GM19193 (cell line): ENCODE results near the gene GRID1.

Experiments
- POLR2A ChIP-seq: IDR thresholded peaks from 4 replicates; pipeline ENCODE4 v1.6.1; 2011; ENCODE audit not compliant: insufficient read depth, insufficient read length; ENCODE audit errors: extremely low read depth

The GRID1 gene

DNA sequence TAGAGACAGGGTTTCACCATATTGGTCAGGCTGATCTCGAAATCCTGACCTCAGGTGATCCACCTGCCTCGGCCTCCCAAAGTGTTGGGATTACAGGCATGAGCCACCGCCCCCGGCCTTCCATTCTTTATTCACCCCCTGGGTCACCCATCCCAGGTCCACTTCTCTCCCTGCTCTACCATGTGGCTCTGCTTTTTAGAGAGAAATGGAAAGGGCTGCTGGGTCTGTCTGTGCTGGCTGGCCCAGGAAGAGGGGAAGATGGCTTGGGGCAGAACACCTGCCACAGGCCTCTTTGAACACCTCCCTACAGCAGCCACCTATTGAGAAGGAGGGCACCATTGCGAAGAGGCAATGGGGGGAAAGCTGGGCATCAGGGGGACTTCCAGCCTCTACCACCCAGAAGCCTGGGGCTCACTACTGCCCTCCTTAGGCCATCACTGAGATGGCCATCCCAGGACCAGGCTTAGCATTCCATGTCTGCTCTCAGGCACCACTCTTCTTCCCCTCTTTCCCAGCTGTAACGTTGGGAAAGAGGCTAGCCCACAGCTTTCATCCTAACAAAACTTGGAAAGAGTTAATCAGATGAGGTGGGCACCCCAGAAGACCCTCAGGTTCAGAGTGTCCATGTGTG, 256.3 kb downstream of the GRID1 start:
- no peak for TF ChIP-seq POLR2A

- no peak for TF ChIP-seq POLR2A
These were observed 257.2 kb downstream of the GRID1 start for GRCh38 chr10:86109421-86109820.

DNA sequence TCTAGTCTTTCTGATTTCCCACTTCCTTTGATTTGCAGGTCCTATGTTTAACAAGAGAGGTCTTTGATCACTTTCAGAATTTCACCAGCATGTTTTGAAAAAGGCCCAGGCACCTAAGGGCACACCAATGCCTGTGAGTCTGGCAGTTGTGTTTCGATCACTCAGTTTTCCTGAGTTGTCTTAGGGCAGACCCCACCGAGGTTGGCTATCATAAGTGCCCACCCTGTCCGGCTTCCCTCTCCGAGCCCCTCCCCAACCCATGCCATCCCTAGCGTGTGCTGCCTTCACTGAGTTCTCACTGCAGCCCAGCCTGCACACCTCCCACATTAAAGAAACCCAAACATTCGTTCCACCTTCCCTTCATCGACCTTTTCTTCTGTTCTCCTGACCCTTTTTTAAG, 257.9 kb downstream of the GRID1 start:
- no peak for TF ChIP-seq POLR2A

GRCh38 chr10:86107131-86107530, 259.5 kb downstream of the GRID1 start:
- no peak for TF ChIP-seq POLR2A

DNA sequence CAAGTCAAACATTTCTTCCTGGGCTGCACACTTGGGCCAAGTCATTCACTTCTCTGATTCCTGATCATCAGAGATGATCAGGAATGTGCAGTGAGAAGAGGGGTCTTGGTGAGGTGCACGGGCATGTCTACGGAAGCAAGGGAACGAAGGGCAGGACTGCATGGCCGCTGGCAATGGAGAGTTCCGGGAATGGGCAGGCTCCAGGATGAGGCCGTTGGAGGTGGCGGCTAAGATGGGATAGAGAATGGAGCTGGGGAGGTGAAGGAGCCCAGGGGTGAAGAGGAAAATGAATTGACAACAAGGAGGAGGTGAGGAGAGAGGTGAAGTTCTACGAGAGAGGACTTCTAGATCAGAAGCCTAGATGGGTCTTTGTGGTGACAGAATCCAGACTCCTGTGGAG, 260.0 kb downstream of the GRID1 start:
- no peak for TF ChIP-seq POLR2A

- TF ChIP-seq POLR2A, result no peak
These were observed 261.0 kb downstream of the GRID1 start for GRCh38 chr10:86105640-86106039.

DNA sequence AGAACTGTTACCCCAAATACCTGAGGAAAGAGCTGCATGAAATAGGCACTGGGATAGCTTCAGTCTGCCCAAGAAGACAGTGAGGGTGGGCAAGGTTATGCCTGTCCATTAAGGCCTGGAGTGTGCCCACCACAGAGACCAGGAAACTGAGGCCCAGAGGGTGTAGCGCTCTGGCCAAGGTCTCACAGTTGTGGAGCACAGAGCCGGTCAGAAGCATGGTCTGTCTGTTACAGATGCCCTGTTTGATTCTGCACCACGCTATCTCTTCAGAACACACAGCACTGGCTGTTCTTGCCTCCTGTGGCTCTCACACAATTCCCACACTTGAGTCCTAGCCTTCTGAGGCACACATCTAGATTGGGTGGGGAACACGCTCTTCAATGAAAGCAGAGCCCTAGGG, 261.4 kb downstream of the GRID1 start:
- TF ChIP-seq POLR2A, result no peak

- no peak for TF ChIP-seq POLR2A
These were observed 261.9 kb downstream of the GRID1 start for GRCh38 chr10:86104611-86105145.

GRCh38 chr10:86104156-86104555, 262.4 kb downstream of the GRID1 start:
- no peak for TF ChIP-seq POLR2A

DNA sequence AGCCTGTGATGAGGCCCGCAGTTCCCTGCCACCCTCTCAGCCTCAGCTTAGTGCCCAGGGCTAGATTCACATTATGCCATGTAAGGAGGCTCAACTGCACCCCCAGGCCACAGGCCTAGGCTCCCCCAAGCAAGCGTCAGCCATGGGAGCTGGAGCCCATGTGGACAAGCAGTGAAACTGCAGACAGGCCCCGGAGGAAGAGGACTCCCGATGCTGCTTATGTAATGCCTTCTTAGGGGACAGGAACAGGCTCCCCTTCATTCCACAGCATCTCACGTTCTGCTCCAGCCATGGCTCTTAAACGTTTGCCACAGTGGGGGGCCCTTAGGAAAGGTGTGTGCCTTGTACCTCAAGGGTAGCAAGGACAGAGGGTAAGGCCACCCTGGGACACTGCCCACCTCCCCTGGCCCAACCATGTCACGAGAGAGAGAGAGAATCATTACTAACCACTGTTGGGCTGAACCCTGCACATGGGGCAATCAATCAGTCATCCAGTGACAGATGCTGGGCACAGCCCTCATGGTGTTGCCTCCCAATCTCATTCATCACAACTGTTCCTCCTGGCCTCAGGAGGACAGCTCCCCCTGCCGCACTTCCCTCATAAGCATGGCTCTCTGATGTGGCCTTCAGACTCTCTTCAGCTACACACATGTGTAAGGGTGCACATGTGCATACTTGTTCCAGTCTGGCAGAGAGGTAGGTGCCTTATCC, 263.0 kb downstream of the GRID1 start:
- TF ChIP-seq POLR2A, result no peak

GRCh38 chr10:86102451-86102850, 264.1 kb downstream of the GRID1 start:
- TF ChIP-seq POLR2A, result no peak

GRCh38 chr10:86102031-86102430, 264.6 kb downstream of the GRID1 start:
- no peak for TF ChIP-seq POLR2A

DNA sequence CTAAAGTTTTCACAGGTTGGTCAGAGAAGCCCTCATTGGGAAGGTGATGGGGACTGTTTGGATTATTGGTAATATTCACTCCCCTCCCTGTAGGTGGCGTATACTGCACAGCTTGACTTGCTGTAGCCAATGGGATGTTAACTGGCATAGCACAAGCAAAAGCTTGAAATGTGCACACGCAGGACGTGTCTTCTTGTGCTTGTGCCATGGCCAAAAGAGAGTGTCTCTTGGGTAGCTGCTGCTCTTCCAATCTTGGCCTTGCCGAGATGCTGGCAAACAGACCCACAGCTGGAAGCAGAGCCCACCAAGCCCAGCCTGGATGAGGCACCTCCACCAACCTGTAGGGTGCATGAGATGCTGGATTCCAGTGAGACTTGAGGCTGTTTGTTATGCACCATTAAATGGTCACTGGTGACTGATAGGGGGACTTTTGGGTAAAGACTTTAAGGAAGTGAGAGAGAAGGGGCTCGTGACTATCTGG, 266.0 kb downstream of the GRID1 start:
- no peak for TF ChIP-seq POLR2A

DNA sequence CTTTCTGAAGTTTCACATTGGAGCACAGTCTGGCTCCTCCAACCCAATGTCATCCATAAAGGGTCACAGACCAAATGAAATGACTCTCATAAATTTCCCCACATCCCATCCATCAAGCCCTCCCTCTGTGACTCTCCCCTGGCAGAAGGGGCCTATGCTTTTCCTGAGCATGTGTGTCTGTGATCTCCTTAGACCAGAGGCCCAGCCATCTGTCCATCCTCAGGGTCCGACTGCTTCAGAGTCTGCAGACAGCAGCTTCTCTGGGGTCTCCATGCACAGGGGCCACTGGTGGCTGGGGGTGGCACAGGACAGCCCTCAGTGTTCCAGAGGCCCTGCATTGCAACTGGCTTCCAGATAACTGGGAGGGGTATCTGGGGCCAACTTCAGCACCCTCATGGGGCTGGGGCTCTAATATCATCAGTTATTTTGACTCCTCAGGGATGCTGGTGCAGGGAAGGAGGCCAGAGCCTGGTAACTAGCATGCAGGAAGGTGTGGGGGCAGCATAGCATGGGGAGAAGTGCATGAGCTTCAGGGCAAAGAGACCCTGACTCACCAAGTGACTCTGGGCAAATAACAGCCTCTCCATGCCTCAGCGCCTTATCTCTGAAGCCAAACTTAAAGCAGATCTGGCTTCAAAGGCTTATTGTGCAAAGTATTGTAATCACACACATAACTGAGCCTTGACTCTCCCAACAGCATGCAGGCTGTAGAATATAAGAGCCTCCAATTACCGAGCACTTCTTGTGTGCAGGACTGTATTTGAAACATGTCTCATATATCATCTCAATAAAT, 266.9 kb downstream of the GRID1 start:
- no peak for TF ChIP-seq POLR2A

GRCh38 chr10:86098187-86098881, 268.3 kb downstream of the GRID1 start:
- no peak for TF ChIP-seq POLR2A
